Mesothelial cell of epicardium (in vitro differentiated cells): ENCODE data around the gene PROSER1. TPM values are rescaled to one million over a fixed set of nuclear protein-coding genes. Genes with fewer than 3 reads are reported as not detected.

ENCODE experiments used
- DNase-seq, 2 experiments: peaks; one replicate each; pipeline ENCODE4 v3.0.0; 2021; ENCODE audit warnings: low spot score in 2 of 2; ENCODE audit not compliant: unreplicated experiment in 2 of 2
- H3K27ac Mint-ChIP-seq: 2 replicates; pipeline ENCODE4 v1.8.0; 2021; ENCODE audit warnings: mixed read lengths
- H3K27me3 Mint-ChIP-seq: 2 replicates; pipeline ENCODE4 v1.8.0; 2021; ENCODE audit warnings: low read depth, mixed read lengths
- H3K36me3 Mint-ChIP-seq: 2 replicates; pipeline ENCODE4 v1.8.0; 2021; ENCODE audit warnings: mixed read lengths
- H3K4me1 Mint-ChIP-seq: 2 replicates; pipeline ENCODE4 v1.8.0; 2021; ENCODE audit warnings: mixed read lengths
- H3K4me3 Mint-ChIP-seq: 2 replicates; pipeline ENCODE4 v1.8.0; 2021; ENCODE audit warnings: mild to moderate bottlenecking, moderate library complexity, mixed read lengths
- H3K9me3 Mint-ChIP-seq: 2 replicates; pipeline ENCODE4 v1.8.0; 2021; ENCODE audit warnings: mixed read lengths
- total RNA-seq: library from RNA; stranded (reverse); gene quantifications from 3 replicates; pipeline ENCODE4 v1.2.1, GENCODE V29; 2021
- TF ChIP-seq, protein P1 (sequence below): fragments of 200-600 bp; sonication (generic); IDR thresholded peaks from one replicate; pipeline ENCODE4 v1.5.0; 2021; ENCODE audit warnings: antibody characterized with exemption; ENCODE audit not compliant: unreplicated experiment

The PROSER1 gene
- total RNA-seq, 1 donor from 2014 or later = 58.8 TPM

- Mint-ChIP-seq H3K36me3 (peaks cover 23% of the 10 kb centered on the region), H3K4me1 (no peaks in the 10 kb centered on the region), H3K4me3 (no peak overlapping the region), H3K27me3 (no peaks in the 10 kb centered on the region), H3K9me3 (peaks cover 36% of the 10 kb centered on the region), H3K27ac (no peak overlapping the region)
- no peak for DNase-seq
- TF ChIP-seq, protein P1, sequence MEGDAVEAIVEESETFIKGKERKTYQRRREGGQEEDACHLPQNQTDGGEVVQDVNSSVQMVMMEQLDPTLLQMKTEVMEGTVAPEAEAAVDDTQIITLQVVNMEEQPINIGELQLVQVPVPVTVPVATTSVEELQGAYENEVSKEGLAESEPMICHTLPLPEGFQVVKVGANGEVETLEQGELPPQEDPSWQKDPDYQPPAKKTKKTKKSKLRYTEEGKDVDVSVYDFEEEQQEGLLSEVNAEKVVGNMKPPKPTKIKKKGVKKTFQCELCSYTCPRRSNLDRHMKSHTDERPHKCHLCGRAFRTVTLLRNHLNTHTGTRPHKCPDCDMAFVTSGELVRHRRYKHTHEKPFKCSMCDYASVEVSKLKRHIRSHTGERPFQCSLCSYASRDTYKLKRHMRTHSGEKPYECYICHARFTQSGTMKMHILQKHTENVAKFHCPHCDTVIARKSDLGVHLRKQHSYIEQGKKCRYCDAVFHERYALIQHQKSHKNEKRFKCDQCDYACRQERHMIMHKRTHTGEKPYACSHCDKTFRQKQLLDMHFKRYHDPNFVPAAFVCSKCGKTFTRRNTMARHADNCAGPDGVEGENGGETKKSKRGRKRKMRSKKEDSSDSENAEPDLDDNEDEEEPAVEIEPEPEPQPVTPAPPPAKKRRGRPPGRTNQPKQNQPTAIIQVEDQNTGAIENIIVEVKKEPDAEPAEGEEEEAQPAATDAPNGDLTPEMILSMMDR = no peak
Measured at GRCh38 chr13:39056018-39056417, 18.1 kb upstream of the PROSER1 start.

DNA sequence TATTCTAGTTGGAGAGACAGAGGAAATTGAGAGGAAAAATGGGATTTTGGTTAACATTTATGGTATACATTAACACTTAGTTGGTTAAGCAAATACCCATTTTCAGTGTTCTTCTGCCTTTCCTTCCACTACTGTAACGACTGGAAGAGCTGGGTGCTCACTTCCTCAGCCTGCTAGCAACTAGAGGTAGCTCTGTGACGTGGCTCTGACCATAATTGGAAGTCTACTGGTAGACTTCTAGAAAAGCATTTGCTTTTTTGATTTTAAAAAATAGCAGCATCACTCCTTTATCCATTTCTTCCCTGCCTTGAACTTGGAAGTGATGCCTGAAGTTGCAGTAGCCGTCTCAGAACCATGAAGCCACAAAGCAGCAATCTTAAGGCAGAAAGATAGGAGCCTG, 16.2 kb upstream of the PROSER1 start:
- no peaks in the 10 kb centered on the region for H3K27me3 Mint-ChIP-seq
- peaks cover 23% of the 10 kb centered on the region for H3K9me3 Mint-ChIP-seq
- peaks cover 4% of the 10 kb centered on the region for H3K4me1 Mint-ChIP-seq
- TF ChIP-seq, protein P1 = no peak
- no peak overlapping the region for H3K27ac Mint-ChIP-seq
- peaks cover 12% of the 10 kb centered on the region for H3K36me3 Mint-ChIP-seq
- DNase-seq = no peak
- no peak overlapping the region for H3K4me3 Mint-ChIP-seq

DNA sequence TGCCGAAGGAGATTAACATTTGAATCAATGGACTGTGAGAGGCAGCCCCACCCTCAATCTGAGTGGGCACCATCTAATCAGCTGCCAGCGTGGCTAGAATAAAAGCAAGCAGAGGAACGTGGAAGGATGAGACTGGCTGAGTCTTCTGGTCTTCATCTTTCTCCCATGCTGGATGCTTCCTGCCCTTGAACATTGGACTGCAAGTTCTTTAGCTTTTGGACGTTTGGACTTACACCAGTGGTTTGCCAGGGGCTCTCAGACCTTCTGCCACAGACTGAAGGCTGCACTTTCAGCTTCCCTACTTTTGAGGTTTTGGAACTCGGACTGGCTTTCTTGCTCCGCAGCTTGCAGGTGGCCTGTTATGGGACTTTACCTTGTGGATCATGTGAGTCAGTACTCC, 15.1 kb upstream of the PROSER1 start:
- peaks cover 14% of the 10 kb centered on the region for H3K4me1 Mint-ChIP-seq
- no peak overlapping the region for H3K4me3 Mint-ChIP-seq

DNA sequence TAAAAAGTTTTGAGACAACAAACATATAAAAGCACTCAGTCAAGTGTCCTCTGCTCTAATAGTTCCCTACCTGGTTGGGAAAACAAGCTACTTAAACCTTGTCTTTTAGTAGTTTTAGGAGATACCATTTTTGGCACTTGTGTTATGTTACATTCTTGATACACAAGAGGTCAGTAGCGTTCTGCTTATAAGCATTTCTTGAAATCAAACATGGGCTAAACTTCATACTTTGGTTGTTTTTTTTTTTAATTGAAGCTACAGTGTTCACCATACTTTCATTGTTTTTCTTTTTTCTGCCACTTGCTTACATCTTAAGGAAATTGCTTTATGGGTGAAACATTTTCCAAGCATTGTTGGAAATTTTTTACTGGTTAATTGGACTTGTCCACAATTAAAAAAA, 13.3 kb upstream of the PROSER1 start:
- DNase-seq = no peak
- H3K4me1 Mint-ChIP-seq = peaks cover 22% of the 10 kb centered on the region
- peaks cover 3% of the 10 kb centered on the region for H3K36me3 Mint-ChIP-seq
- H3K9me3 Mint-ChIP-seq = peaks cover 3% of the 10 kb centered on the region
- H3K4me3 Mint-ChIP-seq = no peak overlapping the region
- H3K27ac Mint-ChIP-seq = no peak overlapping the region
- H3K27me3 Mint-ChIP-seq = no peaks in the 10 kb centered on the region
- TF ChIP-seq, protein P1 = no peak

More for the DNA sequence above, 15.1 kb upstream of the PROSER1 start:
- peaks cover 18% of the 10 kb centered on the region for H3K9me3 Mint-ChIP-seq
- H3K27me3 Mint-ChIP-seq = no peaks in the 10 kb centered on the region
- H3K27ac Mint-ChIP-seq = no peak overlapping the region
- TF ChIP-seq, protein P1 = no peak
- peaks cover 12% of the 10 kb centered on the region for H3K36me3 Mint-ChIP-seq
- DNase-seq = no peak

DNA sequence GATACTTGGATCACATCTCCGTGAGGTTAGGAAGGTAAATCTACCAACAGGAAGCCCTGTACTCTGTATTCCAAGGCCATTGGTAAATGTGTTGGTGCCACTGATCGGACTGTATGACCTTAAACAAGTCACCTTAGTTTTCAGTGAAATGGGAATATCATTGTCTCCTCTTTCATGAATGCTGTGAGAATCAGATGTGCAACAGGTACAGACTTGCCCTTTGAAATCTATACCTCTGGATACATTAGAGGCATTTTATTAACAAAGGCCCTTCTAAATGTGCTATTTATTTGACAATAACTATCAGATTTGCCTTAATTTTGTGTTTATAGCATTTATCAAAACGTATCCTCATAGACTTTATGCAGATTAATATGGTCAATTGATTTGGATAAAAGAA, 11.4 kb upstream of the PROSER1 start:
- Mint-ChIP-seq H3K36me3 (peaks cover 7% of the 10 kb centered on the region), H3K27me3 (no peaks in the 10 kb centered on the region), H3K27ac (no peak overlapping the region), H3K9me3 (no peaks in the 10 kb centered on the region), H3K4me1 (peaks cover 22% of the 10 kb centered on the region), H3K4me3 (no peak overlapping the region)
- TF ChIP-seq, protein P1 = no peak
- no peak for DNase-seq

DNA sequence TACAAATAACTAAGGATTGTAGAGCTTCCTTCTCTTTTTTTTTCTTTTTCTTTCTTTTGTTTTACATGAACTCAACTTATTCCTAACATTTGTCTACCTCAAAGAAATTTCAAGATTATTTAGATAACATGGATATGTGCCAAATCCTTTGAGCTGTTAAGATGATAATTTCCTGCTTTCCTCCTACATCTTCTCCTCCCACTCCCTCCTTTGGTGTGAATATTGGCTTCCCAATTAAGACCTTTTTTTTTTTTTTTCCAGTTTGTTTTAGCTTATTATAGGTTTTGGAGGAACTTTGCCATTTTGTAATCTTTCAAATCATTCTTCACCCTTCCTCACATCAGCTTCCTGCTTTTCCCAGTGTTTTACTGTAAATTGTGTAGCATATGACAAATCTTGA, 10.9 kb upstream of the PROSER1 start:
- no peak for DNase-seq
- H3K4me3 Mint-ChIP-seq = no peak overlapping the region
- peaks cover 7% of the 10 kb centered on the region for H3K36me3 Mint-ChIP-seq
- no peaks in the 10 kb centered on the region for H3K27me3 Mint-ChIP-seq
- TF ChIP-seq, protein P1 = no peak
- H3K4me1 Mint-ChIP-seq = peaks cover 22% of the 10 kb centered on the region
- peak overlapping the region; percentile 62 for H3K27ac Mint-ChIP-seq
- no peaks in the 10 kb centered on the region for H3K9me3 Mint-ChIP-seq
